ENCODE data around the gene FAP. TPM values are rescaled to one million over a fixed set of nuclear protein-coding genes. Genes with fewer than 3 reads are reported as not detected.

FAP gene
- polyA plus RNA-seq, 2 of the 4 experiments (the other 2 are of a cell fraction), result 0.03 to 0.16 TPM

GRCh38 chr2:162241571-162241970, 1.7 kb downstream of the FAP start:
- CTCF ChIA-PET, result interaction anchor here (0.8 to 3.3 kb wide), 4 partner anchors 21 to 117 kb away, joined by 3 to 16 read pairs (median 4); no protein-coding TSS in a partner anchor
- POLR2A ChIA-PET, result no interaction called here
- H3K4me1 ChIP-seq, result peaks cover 6% of the 10 kb centered on the region; the same call in 2 of the 3 replicates
- no peak overlapping the region for H3K4me2 ChIP-seq
- DNase-seq (ENCODE audit: low read depth in 1 of 2, low spot score in 1 of 2) (no peak), FAIRE-seq (no peak), ATAC-seq (no peak)
- TF ChIP-seq NFE2L2 (conservative IDR thresholded peaks at IDR 0.05; ENCODE audit: low read length), result no peak
- no peak for TF ChIP-seq HOXB13 (CRISPR knock-in tag; IDR thresholded peaks at IDR 0.05; ENCODE audit: low read depth)
- no peak for TF ChIP-seq FOSB (CRISPR knock-in tag; IDR thresholded peaks at IDR 0.05)
- TF ChIP-seq JUNB (IDR thresholded peaks at IDR 0.05), result no peak
- no peak for TF ChIP-seq FOXS1 (CRISPR knock-in tag; IDR thresholded peaks at IDR 0.05)
- no peak for TF ChIP-seq BHLHE40 (IDR thresholded peaks at IDR 0.05; ENCODE audit: low read depth, low read length)
- TF ChIP-seq SREBF2 (IDR thresholded peaks at IDR 0.05), result no peak
- TF ChIP-seq, protein P1, sequence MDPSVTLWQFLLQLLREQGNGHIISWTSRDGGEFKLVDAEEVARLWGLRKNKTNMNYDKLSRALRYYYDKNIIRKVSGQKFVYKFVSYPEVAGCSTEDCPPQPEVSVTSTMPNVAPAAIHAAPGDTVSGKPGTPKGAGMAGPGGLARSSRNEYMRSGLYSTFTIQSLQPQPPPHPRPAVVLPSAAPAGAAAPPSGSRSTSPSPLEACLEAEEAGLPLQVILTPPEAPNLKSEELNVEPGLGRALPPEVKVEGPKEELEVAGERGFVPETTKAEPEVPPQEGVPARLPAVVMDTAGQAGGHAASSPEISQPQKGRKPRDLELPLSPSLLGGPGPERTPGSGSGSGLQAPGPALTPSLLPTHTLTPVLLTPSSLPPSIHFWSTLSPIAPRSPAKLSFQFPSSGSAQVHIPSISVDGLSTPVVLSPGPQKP (IDR thresholded peaks at IDR 0.05; ENCODE audit: low read depth, low read length), result no peak
- no peak for TF ChIP-seq KDM5A (IDR thresholded peaks at IDR 0.05)
- no peak for TF ChIP-seq SMC3 (IDR thresholded peaks at IDR 0.05)
- no peak for TF ChIP-seq GATA3 (IDR thresholded peaks at IDR 0.05; ENCODE audit: borderline replicate concordance)
- no peak for TF ChIP-seq USF2 (IDR thresholded peaks at IDR 0.05)
- no peak for TF ChIP-seq RAD21 (conservative IDR thresholded peaks at IDR 0.05 in 1 of 2, IDR thresholded peaks at IDR 0.05 in 1 of 2)
- no peak for TF ChIP-seq ZC3H11A (IDR thresholded peaks at IDR 0.05)
- no peak for TF ChIP-seq TFCP2L1 (CRISPR knock-in tag; IDR thresholded peaks at IDR 0.05)
- no peak for TF ChIP-seq MAZ (IDR thresholded peaks at IDR 0.05; ENCODE audit: borderline replicate concordance, low read depth, low read length)
- no peak for TF ChIP-seq ESRRA (IDR thresholded peaks at IDR 0.05; ENCODE audit: borderline replicate concordance, low read length)
- no peak for TF ChIP-seq EHMT2 (IDR thresholded peaks at IDR 0.05; ENCODE audit: low read depth)
- no peak overlapping the region for H3K27ac ChIP-seq
- H3K4me3 ChIP-seq, result no peak overlapping the region
- no peaks in the 10 kb centered on the region for H3K9me3 ChIP-seq
- 20% methylated on average over 1 of the region's 1 CpG for WGBS (ENCODE audit: missing lambda C conversion rate)

GRCh38 chr2:162234620-162235462, 8.4 kb downstream of the FAP start:
- CTCF ChIA-PET, result interaction anchor here (1.6 kb wide), 2 partner anchors 14 to 63 kb away, joined by 3 to 4 read pairs; no protein-coding TSS in a partner anchor
- WGBS (ENCODE audit: missing lambda C conversion rate), result 63% methylated on average over 12 of the region's 38 CpGs
- H3K4me3 ChIP-seq, result no peak overlapping the region
- no peaks in the 10 kb centered on the region for H3K9me3 ChIP-seq
- no peak overlapping the region for H3K27ac ChIP-seq
- DNase-seq (ENCODE audit: low read depth in 1 of 2, low spot score in 1 of 2), result no peak
- TF ChIP-seq HOXB13 (CRISPR knock-in tag; IDR thresholded peaks at IDR 0.05; ENCODE audit: low read depth), result no peak
- TF ChIP-seq TFCP2L1 (CRISPR knock-in tag; IDR thresholded peaks at IDR 0.05), result no peak
- no peak for TF ChIP-seq CHD2 (IDR thresholded peaks at IDR 0.05; ENCODE audit: low read length, partially characterized antibody)
- no peak for TF ChIP-seq ZFP36 (IDR thresholded peaks at IDR 0.05; ENCODE audit: borderline replicate concordance, partially characterized antibody)
- TF ChIP-seq HEYL (CRISPR knock-in tag; IDR thresholded peaks at IDR 0.05), result no peak
- no peak for TF ChIP-seq RFX5 (IDR thresholded peaks at IDR 0.05)
- TF ChIP-seq, protein P1 (IDR thresholded peaks at IDR 0.05; ENCODE audit: low read depth, low read length), result no peak
- no peak for TF ChIP-seq TP53 (CRISPR knock-in tag; IDR thresholded peaks at IDR 0.05)
- TF ChIP-seq KDM5A (IDR thresholded peaks at IDR 0.05), result no peak
- H3K4me1 ChIP-seq, result no peaks in the 10 kb centered on the region
- POLR2A ChIA-PET, result no interaction called here
- no peak for ATAC-seq
- no peak for FAIRE-seq
- H3K4me2 ChIP-seq, result no peak overlapping the region

Data from A549 (cell line).